HG03139 (cell line): ENCODE measurements around the gene ANKRD6.

ENCODE experiments used
- ATAC-seq: cut with Tn5 transposase; IDR thresholded peaks from one replicate; pipeline ENCODE4 v1.9.1; 2021; ENCODE audit not compliant: unreplicated experiment

Gene ANKRD6

GRCh38 chr6:89506716-89507617 is 74.0 kb downstream of the ANKRD6 start:
- ATAC-seq, result no peak

- no peak for ATAC-seq
These were observed 76.0 kb downstream of the ANKRD6 start for GRCh38 chr6:89508755-89509563.

GRCh38 chr6:89509777-89510281 is 76.9 kb downstream of the ANKRD6 start:
- no peak for ATAC-seq

GRCh38 chr6:89510393-89510792 is 77.4 kb downstream of the ANKRD6 start:
- ATAC-seq, result no peak

GRCh38 chr6:89518352-89519055 is 85.6 kb downstream of the ANKRD6 start:
- ATAC-seq, result no peak

GRCh38 chr6:89520736-89521135 is 87.8 kb downstream of the ANKRD6 start:
- no peak for ATAC-seq

- ATAC-seq, result no peak
These were observed 89.8 kb downstream of the ANKRD6 start for GRCh38 chr6:89522778-89523177.

GRCh38 chr6:89525786-89526562 is 93.0 kb downstream of the ANKRD6 start:
- no peak for ATAC-seq

- ATAC-seq, result no peak
These were observed 93.6 kb downstream of the ANKRD6 start for GRCh38 chr6:89526563-89526869.

- no peak for ATAC-seq
These were observed 94.7 kb downstream of the ANKRD6 start for GRCh38 chr6:89527634-89528033.

- no peak for ATAC-seq
These were observed 95.9 kb downstream of the ANKRD6 start for GRCh38 chr6:89528866-89529265.

- no peak for ATAC-seq
These were observed 98.0 kb downstream of the ANKRD6 start for GRCh38 chr6:89530982-89531381.

GRCh38 chr6:89536231-89536630 is 103.3 kb downstream of the ANKRD6 start:
- ATAC-seq, result no peak

GRCh38 chr6:89539779-89540178 is 106.8 kb downstream of the ANKRD6 start:
- ATAC-seq, result no peak

GRCh38 chr6:89542081-89542857 is 109.3 kb downstream of the ANKRD6 start:
- ATAC-seq, result no peak

- no peak for ATAC-seq
These were observed 109.9 kb downstream of the ANKRD6 start for GRCh38 chr6:89542866-89543265.

GRCh38 chr6:89547281-89547680 is 114.3 kb downstream of the ANKRD6 start:
- ATAC-seq, result no peak

- no peak for ATAC-seq
These were observed 120.5 kb downstream of the ANKRD6 start for GRCh38 chr6:89553431-89553830.

GRCh38 chr6:89554106-89554505 is 121.2 kb downstream of the ANKRD6 start:
- no peak for ATAC-seq

- ATAC-seq, result no peak
These were observed 122.1 kb downstream of the ANKRD6 start for GRCh38 chr6:89555031-89555430.
